NCI-H526 (cell line): ENCODE results near the gene PRPS1.
"Not testable (repeated sequence)": the region's sequence is repeated elsewhere in the genome, so short reads cannot be mapped to it uniquely, and the experiment has no call there.

ENCODE experiments used
- DNase-seq, 2 experiments: peaks; one replicate each; lab custom pipeline; 2025; lab: John Stamatoyannopoulos, UW

Gene PRPS1

GRCh38 chrX:107627838-107628661 is at the start of gene PRPS1:
PRPS1 (plus strand) TSS chrX:107628510; CDS start chrX:107628629, 119 bp downstream.
- peak; percentile 95 to 98 for DNase-seq

- DNase-seq, result no peak
Observed at GRCh38 chrX:107579956-107580355, 48.4 kb upstream of the PRPS1 start.

GRCh38 chrX:107581923-107582322 is 46.4 kb upstream of the PRPS1 start:
- DNase-seq, result no peak

GRCh38 chrX:107589243-107589642 is 39.1 kb upstream of the PRPS1 start:
- DNase-seq, result no peak

- DNase-seq, result no peak
Observed at GRCh38 chrX:107596651-107597050, 31.7 kb upstream of the PRPS1 start.

- no peak for DNase-seq
Observed at GRCh38 chrX:107597264-107597663, 31.0 kb upstream of the PRPS1 start.

- DNase-seq, result no peak
Observed at GRCh38 chrX:107597791-107598190, 30.5 kb upstream of the PRPS1 start.

GRCh38 chrX:107599450-107599861 is 28.9 kb upstream of the PRPS1 start:
- peak; percentile 42 to 53 for DNase-seq

GRCh38 chrX:107600366-107600765 is 27.9 kb upstream of the PRPS1 start:
- no peak for DNase-seq

- DNase-seq, result no peak
Observed at GRCh38 chrX:107601326-107601725, 27.0 kb upstream of the PRPS1 start.

GRCh38 chrX:107601759-107602158 is 26.6 kb upstream of the PRPS1 start:
- no peak for DNase-seq

- no peak for DNase-seq
Observed at GRCh38 chrX:107602694-107603239, 25.5 kb upstream of the PRPS1 start.

GRCh38 chrX:107603429-107604159 is 24.7 kb upstream of the PRPS1 start:
- no peak for DNase-seq

- not testable (repeated sequence) for DNase-seq
Observed at GRCh38 chrX:107609061-107609460, 19.2 kb upstream of the PRPS1 start.

- no peak for DNase-seq
Observed at GRCh38 chrX:107610667-107611066, 17.6 kb upstream of the PRPS1 start.

- DNase-seq, result no peak
Observed at GRCh38 chrX:107619885-107620322, 8.4 kb upstream of the PRPS1 start.

- no peak for DNase-seq
Observed at GRCh38 chrX:107624893-107625292, 3.4 kb upstream of the PRPS1 start.

GRCh38 chrX:107625739-107626138 is 2.6 kb upstream of the PRPS1 start:
- DNase-seq, result no peak

- no peak for DNase-seq
Observed at GRCh38 chrX:107626481-107626880, 1.8 kb upstream of the PRPS1 start.

GRCh38 chrX:107626916-107627315 is 1.4 kb upstream of the PRPS1 start:
- DNase-seq, result no peak

- peak; percentile 24 to 49 for DNase-seq
Observed at GRCh38 chrX:107628662-107629539, 591 bp downstream of the PRPS1 start.

GRCh38 chrX:107629540-107629909 is 1.2 kb downstream of the PRPS1 start:
- DNase-seq, result peak in 1 of 2 experiments; percentile 36
